Measurements from ENCODE around the gene DIPK1C. TPM values are rescaled to one million over a fixed set of nuclear protein-coding genes. Genes with fewer than 3 reads are reported as not detected.

DIPK1C gene
- total and polyA plus RNA-seq, 2 of the 4 experiments (the other 2 are of a cell fraction): not detected

- Histone ChIP-seq H2BK120ac (ENCODE audit: low read depth, low read length) (no peak overlapping the region), H4K8ac (ENCODE audit: low read depth in 2 of 2, low read length in 2 of 2) (no peak overlapping the region), H3K14ac (replicated peaks; ENCODE audit: low read depth, low read length) (no peak overlapping the region), H3K4ac (ENCODE audit: low read depth, low read length) (no peak overlapping the region), H3K79me1 (ENCODE audit: low read depth in 1 of 2, low read length in 2 of 2) (peaks cover 16 to 20% of the 10 kb centered on the region in 2 experiments), H3K9me3 (ENCODE audit: control insufficient read depth, insufficient read depth, low read length) (peaks cover 3% of the 10 kb centered on the region; the same call in 1 of the 2 replicates), H3K9me1 (ENCODE audit: insufficient read depth, low read length) (peaks cover 4% of the 10 kb centered on the region; the same call in 1 of the 2 replicates), H3K4me1 (ENCODE audit: control insufficient read depth, insufficient read depth, low read length) (peaks cover 5% of the 10 kb centered on the region; the same call in 1 of the 2 replicates), H3K23ac (ENCODE audit: low read depth, low read length) (no peak overlapping the region), H2AK9ac (replicated peaks; ENCODE audit: low read depth, low read length, poor library complexity) (no peak overlapping the region), H3K4me2 (ENCODE audit: low read depth, low read length) (no peak overlapping the region), H4K20me1 (ENCODE audit: insufficient read depth, low read length) (no peaks in the 10 kb centered on the region), H2BK15ac (ENCODE audit: low read depth, low read length) (no peak overlapping the region), H4K5ac (ENCODE audit: low read depth, low read length) (no peak overlapping the region), H3K18ac (ENCODE audit: low read depth, low read length) (no peak overlapping the region), H3K4me3 (ENCODE audit: insufficient read depth, low read depth, low read length) (no peak overlapping the region), H2BK5ac (ENCODE audit: low read depth, low read length, poor library complexity, severe bottlenecking) (no peak overlapping the region), H2AK5ac (ENCODE audit: low read depth, low read length) (no peak overlapping the region), H3K36me3 (ENCODE audit: control insufficient read depth, insufficient read depth, low read length) (0 out of 2 replicates have a peak, but pooled peaks cover under 1% of the 10 kb centered on the region), H4K91ac (ENCODE audit: insufficient read depth, low read depth, low read length) (no peak overlapping the region), H3K9ac (ENCODE audit: low read depth, low read length) (no peak overlapping the region), H3K27me3 (ENCODE audit: control insufficient read depth, insufficient read depth, low read length) (peaks cover 2% of the 10 kb centered on the region; the same call in 1 of the 2 replicates), H3K56ac (ENCODE audit: extremely low read depth, insufficient read depth, low read length) (no peak overlapping the region), H2AFZ (replicated peaks; ENCODE audit: low read length, poor library complexity) (peak overlapping the region; percentile 44), H2BK20ac (ENCODE audit: low read depth, low read length) (no peak overlapping the region), H3K27ac (ENCODE audit: insufficient read depth, low read length) (no peak overlapping the region)
- ChIA-PET POLR2A (ENCODE audit: unreplicated experiment) (no interaction called here), CTCF (interaction anchor here (0.7 to 1.6 kb wide), 4 partner anchors 11 to 146 kb away, joined by 3 to 20 read pairs (median 4); no protein-coding TSS in a partner anchor)
- BruUV-seq (replicated peaks): no TSS peak
- DNase-seq: peak; percentile 55
- dilution Hi-C loops (cut with HindIII; ENCODE audit: low sequenced_read_pairs, unreplicated experiment) (no loop called here), intact Hi-C loops (cut with micrococcal nuclease) (no loop called here), in situ Hi-C loops (cut with MboI; ENCODE audit: low sequenced_read_pairs) (no loop called here)
- no peak for TF ChIP-seq RFX5 (IDR thresholded peaks at IDR 0.05; ENCODE audit: low read depth, low read length)
- no peak for TF ChIP-seq POLR2A (IDR thresholded peaks at IDR 0.05; ENCODE audit: low read depth, low read length)
- TF ChIP-seq MAFK (IDR thresholded peaks at IDR 0.05; ENCODE audit: low read depth, low read length): no peak
- TF ChIP-seq, protein P1, sequence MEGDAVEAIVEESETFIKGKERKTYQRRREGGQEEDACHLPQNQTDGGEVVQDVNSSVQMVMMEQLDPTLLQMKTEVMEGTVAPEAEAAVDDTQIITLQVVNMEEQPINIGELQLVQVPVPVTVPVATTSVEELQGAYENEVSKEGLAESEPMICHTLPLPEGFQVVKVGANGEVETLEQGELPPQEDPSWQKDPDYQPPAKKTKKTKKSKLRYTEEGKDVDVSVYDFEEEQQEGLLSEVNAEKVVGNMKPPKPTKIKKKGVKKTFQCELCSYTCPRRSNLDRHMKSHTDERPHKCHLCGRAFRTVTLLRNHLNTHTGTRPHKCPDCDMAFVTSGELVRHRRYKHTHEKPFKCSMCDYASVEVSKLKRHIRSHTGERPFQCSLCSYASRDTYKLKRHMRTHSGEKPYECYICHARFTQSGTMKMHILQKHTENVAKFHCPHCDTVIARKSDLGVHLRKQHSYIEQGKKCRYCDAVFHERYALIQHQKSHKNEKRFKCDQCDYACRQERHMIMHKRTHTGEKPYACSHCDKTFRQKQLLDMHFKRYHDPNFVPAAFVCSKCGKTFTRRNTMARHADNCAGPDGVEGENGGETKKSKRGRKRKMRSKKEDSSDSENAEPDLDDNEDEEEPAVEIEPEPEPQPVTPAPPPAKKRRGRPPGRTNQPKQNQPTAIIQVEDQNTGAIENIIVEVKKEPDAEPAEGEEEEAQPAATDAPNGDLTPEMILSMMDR (conservative IDR thresholded peaks at IDR 0.05; ENCODE audit: low read depth, low read length): peak; percentile 37
- no peak for TF ChIP-seq CHD1 (IDR thresholded peaks at IDR 0.05; ENCODE audit: low read depth, low read length)
- peak; percentile 45 for TF ChIP-seq RAD21 (IDR thresholded peaks at IDR 0.05; ENCODE audit: low read length)
- TF ChIP-seq SMC3 (IDR thresholded peaks at IDR 0.05; ENCODE audit: low read depth, low read length): 0 out of 2 replicates have a peak, but pooled peaks have one; percentile 25
- ATAC-seq (ENCODE audit: low read depth): no peak
- no CpG with 5 or more reads among the region's 1 CpG for WGBS, 2 experiments (ENCODE audit: extremely low coverage in 2 of 2, insufficient read length in 1 of 2)
Measured at GRCh38 chr18:74493689-74494088, 36.6 kb upstream of the DIPK1C start.

Data from IMR-90 (cell line).